Astrocyte of the spinal cord (primary cell): Measurements from ENCODE around the gene CYP2F1.
"Not testable (repeated sequence)": the region's sequence is repeated elsewhere in the genome, so short reads cannot be mapped to it uniquely, and the experiment has no call there.

Experiments
- DNase-seq: peaks from one replicate; pipeline ENCODE4 v3.0.0; 2011; ENCODE audit warnings: low read depth, low spot score
- H3K4me3 ChIP-seq: 2 replicates; pipeline ENCODE4 v1.5.1; 2011; ENCODE audit warnings: low read depth, mild to moderate bottlenecking, low read length, moderate library complexity
- CTCF ChIP-seq: IDR thresholded peaks from 2 replicates; pipeline ENCODE4 v1.5.1; 2012; ENCODE audit warnings: low read depth, mild to moderate bottlenecking, low read length, inconsistent platforms
- in situ Hi-C: cut with HindIII; loops from 2 replicates; pipeline ENCODE4 v1.10.0; 2017; ENCODE audit warnings: low sequenced_read_pairs

CYP2F1 gene

GRCh38 chr19:41126765-41127203 lies 12.6 kb downstream of the CYP2F1 start:
- DNase-seq, in situ Hi-C loops, H3K4me3 ChIP-seq: not testable (repeated sequence)
- TF ChIP-seq CTCF = peak; percentile 59

GRCh38 chr19:41127362-41127761 lies 13.1 kb downstream of the CYP2F1 start:
- in situ Hi-C loops, DNase-seq, H3K4me3 ChIP-seq: not testable (repeated sequence)

- in situ Hi-C loops, H3K4me3 ChIP-seq: not testable (repeated sequence)
- TF ChIP-seq CTCF = peak; percentile 22
- peak; percentile 16 for DNase-seq
Observed at GRCh38 chr19:41127801-41128300, 13.6 kb downstream of the CYP2F1 start.

- no peak for DNase-seq
- no peak overlapping the region for H3K4me3 ChIP-seq
- no peak for TF ChIP-seq CTCF
- in situ Hi-C loops = no loop called here
Observed at GRCh38 chr19:41128692-41129091, 14.5 kb downstream of the CYP2F1 start.

GRCh38 chr19:41131186-41131585 lies 17.0 kb downstream of the CYP2F1 start:
- no peak overlapping the region for H3K4me3 ChIP-seq
- in situ Hi-C loops = no loop called here
- no peak for TF ChIP-seq CTCF
- no peak for DNase-seq

GRCh38 chr19:41133260-41133659 lies 19.0 kb downstream of the CYP2F1 start:
- no peak overlapping the region for H3K4me3 ChIP-seq
- no peak for DNase-seq
- no peak for TF ChIP-seq CTCF
- in situ Hi-C loops = no loop called here

GRCh38 chr19:41134616-41135015 lies 20.4 kb downstream of the CYP2F1 start:
- H3K4me3 ChIP-seq = no peak overlapping the region
- in situ Hi-C loops = no loop called here
- DNase-seq = no peak
- no peak for TF ChIP-seq CTCF

- DNase-seq = peak; percentile 32
- H3K4me3 ChIP-seq = peak overlapping the region; percentile 28
- in situ Hi-C loops = not testable (repeated sequence)
Observed at GRCh38 chr19:41135390-41136384, 21.5 kb downstream of the CYP2F1 start.
